MM.1S (cell line): Measurements from ENCODE around the gene FARSB.

ENCODE experiments used
- CTCF ChIP-seq: fragments of 300-600 bp; sonication (generic); IDR thresholded peaks from 2 replicates; pipeline ENCODE4 v1.5.1; 2016; ENCODE audit warnings: antibody characterized with exemption, low read length, mixed read lengths
- EZH2 ChIP-seq: fragments of 300-600 bp; sonication (generic); optimal IDR thresholded peaks from 2 replicates; pipeline ENCODE3; 2017; ENCODE audit warnings: low read depth, mild to moderate bottlenecking, antibody characterized with exemption, low read length, mixed read lengths

GRCh38 chr2:222572264-222572721 is 83.6 kb downstream of the FARSB start:
- TF ChIP-seq CTCF (no peak), EZH2 (no peak)
